ENCODE data around the gene FBXL7. TPM values are rescaled to one million over a fixed set of nuclear protein-coding genes. Genes with fewer than 3 reads are reported as not detected.

Gene FBXL7
- total and polyA plus RNA-seq, 2 of the 8 experiments (the other 6 are each of a cell fraction or from before 2014, with no cell fraction given) = 17.7 to 17.8 TPM

GRCh38 chr5:15980835-15981234 lies 480.9 kb downstream of the FBXL7 start (continued):
- TF ChIP-seq BCL11A (IDR thresholded peaks at IDR 0.05; ENCODE audit: low read depth in 2 of 2, low read length in 2 of 2) = no peak
- TF ChIP-seq TEAD4 (IDR thresholded peaks at IDR 0.05; ENCODE audit: low read depth, low read length) = no peak
- no peak for TF ChIP-seq NRF1 (IDR thresholded peaks at IDR 0.05; ENCODE audit: low read depth, low read length)
- no peak for TF ChIP-seq SUZ12 (IDR thresholded peaks at IDR 0.05; ENCODE audit: low read length)
- TF ChIP-seq MAFK (IDR thresholded peaks at IDR 0.05; ENCODE audit: low read depth, low read length) = no peak
- no peak for TF ChIP-seq SAP30 (IDR thresholded peaks at IDR 0.05; ENCODE audit: insufficient read depth, insufficient replicate concordance, low read length)

Measured in H1 (cell line).